ENCODE data around the gene TMEM143. TPM values are rescaled to one million over a fixed set of nuclear protein-coding genes. Genes with fewer than 3 reads are reported as not detected.

Gene TMEM143
- total RNA-seq, 2 experiments from 2014 or later: 9.4 to 11.0 TPM

- H3K4me3 Mint-ChIP-seq: no peak overlapping the region
- H3K27me3 Mint-ChIP-seq: no peaks in the 10 kb centered on the region
- Histone ChIP-seq H3K9me3 (ENCODE audit: control insufficient read depth in 1 of 2, insufficient read depth in 1 of 2, low read length in 2 of 2) (no peaks in the 10 kb centered on the region), H3K27me3 (ENCODE audit: control insufficient read depth in 1 of 2, insufficient read depth in 2 of 2, low read length in 2 of 2) (no peaks in the 10 kb centered on the region), H3K27ac (ENCODE audit: low read depth in 1 of 2, low read length in 2 of 2) (no peak overlapping the region), H3K4me1 (ENCODE audit: insufficient read depth, low read length) (peaks cover 13% of the 10 kb centered on the region), H3K36me3 (ENCODE audit: insufficient read depth, low read length) (no peaks in the 10 kb centered on the region), H3K4me3 (ENCODE audit: low read length) (no peak overlapping the region)
- DNase-seq (no peak), ATAC-seq (ENCODE audit: poor library complexity) (no peak)
- ChIA-PET CTCF (no interaction called here), POLR2A (no interaction called here)
- no peak for TF ChIP-seq CTCF (IDR thresholded peaks at IDR 0.05)
- peaks cover 12% of the 10 kb centered on the region for H3K4me1 Mint-ChIP-seq (ENCODE audit: low read depth)
- no peaks in the 10 kb centered on the region for H3K9me3 Mint-ChIP-seq
- H3K27ac Mint-ChIP-seq: no peak overlapping the region
- intact Hi-C loops (cut with DNase I, micrococcal nuclease): no loop called here
- H3K36me3 Mint-ChIP-seq (ENCODE audit: low read depth): peaks cover 5% of the 10 kb centered on the region
Observed at GRCh38 chr19:48359123-48359522, 4.6 kb downstream of the TMEM143 start.

- intact Hi-C loops (cut with DNase I, micrococcal nuclease): no loop called here
- TF ChIP-seq CTCF (IDR thresholded peaks at IDR 0.05): no peak
- Histone ChIP-seq H3K4me1 (ENCODE audit: insufficient read depth, low read length) (peaks cover 5% of the 10 kb centered on the region), H3K4me3 (ENCODE audit: low read length) (no peak overlapping the region), H3K9me3 (ENCODE audit: control insufficient read depth in 1 of 2, insufficient read depth in 1 of 2, low read length in 2 of 2) (no peaks in the 10 kb centered on the region), H3K27me3 (ENCODE audit: control insufficient read depth in 1 of 2, insufficient read depth in 2 of 2, low read length in 2 of 2) (no peaks in the 10 kb centered on the region), H3K36me3 (ENCODE audit: insufficient read depth, low read length) (no peaks in the 10 kb centered on the region), H3K27ac (ENCODE audit: low read depth in 1 of 2, low read length in 2 of 2) (no peak overlapping the region)
- DNase-seq (no peak), ATAC-seq (ENCODE audit: poor library complexity) (no peak)
- Mint-ChIP-seq H3K36me3 (ENCODE audit: low read depth) (peaks cover 5% of the 10 kb centered on the region), H3K9me3 (no peaks in the 10 kb centered on the region), H3K27ac (no peak overlapping the region), H3K4me3 (no peak overlapping the region), H3K27me3 (no peaks in the 10 kb centered on the region), H3K4me1 (ENCODE audit: low read depth) (peaks cover 6% of the 10 kb centered on the region)
- ChIA-PET POLR2A (no interaction called here), CTCF (no interaction called here)
Observed at GRCh38 chr19:48355365-48355954, 8.3 kb downstream of the TMEM143 start.

- CTCF ChIA-PET: no interaction called here
Observed at GRCh38 chr19:48354332-48354992, 9.3 kb downstream of the TMEM143 start.

More at GRCh38 chr19:48354332-48354992, 9.3 kb downstream of the TMEM143 start:
- Histone ChIP-seq H3K4me3 (ENCODE audit: low read length) (no peak overlapping the region), H3K27me3 (ENCODE audit: control insufficient read depth in 1 of 2, insufficient read depth in 2 of 2, low read length in 2 of 2) (no peaks in the 10 kb centered on the region), H3K27ac (ENCODE audit: low read depth in 1 of 2, low read length in 2 of 2) (no peak overlapping the region), H3K9me3 (ENCODE audit: control insufficient read depth in 1 of 2, insufficient read depth in 1 of 2, low read length in 2 of 2) (no peaks in the 10 kb centered on the region), H3K4me1 (ENCODE audit: insufficient read depth, low read length) (peaks cover 5% of the 10 kb centered on the region), H3K36me3 (ENCODE audit: insufficient read depth, low read length) (no peaks in the 10 kb centered on the region)
- DNase-seq (no peak), ATAC-seq (ENCODE audit: poor library complexity) (no peak)
- intact Hi-C loops (cut with DNase I, micrococcal nuclease): loop anchor here in 1 of 2 experiments (5.0 kb wide), 1 partner anchor 37 kb away; no protein-coding TSS in a partner anchor
- H3K9me3 Mint-ChIP-seq: no peaks in the 10 kb centered on the region
- POLR2A ChIA-PET: no interaction called here
- no peaks in the 10 kb centered on the region for H3K27me3 Mint-ChIP-seq
- peaks cover 6% of the 10 kb centered on the region for H3K4me1 Mint-ChIP-seq (ENCODE audit: low read depth)
- H3K4me3 Mint-ChIP-seq: no peak overlapping the region
- no peak for TF ChIP-seq CTCF (IDR thresholded peaks at IDR 0.05)
- H3K27ac Mint-ChIP-seq: no peak overlapping the region
- H3K36me3 Mint-ChIP-seq (ENCODE audit: low read depth): peaks cover 5% of the 10 kb centered on the region
